Activated CD4-positive, alpha-beta T cell treated with anti-CD3 and anti-CD28 coated beads, Interleukin-2, amount 50 U/mL, for 48 hours (primary cell): ENCODE results near the gene VEGFC.

Experiments used
- DNase-seq, 2 experiments: peaks; one replicate each; pipeline ENCODE4 v3.0.0-alpha.2; 2020

VEGFC gene, protein sequence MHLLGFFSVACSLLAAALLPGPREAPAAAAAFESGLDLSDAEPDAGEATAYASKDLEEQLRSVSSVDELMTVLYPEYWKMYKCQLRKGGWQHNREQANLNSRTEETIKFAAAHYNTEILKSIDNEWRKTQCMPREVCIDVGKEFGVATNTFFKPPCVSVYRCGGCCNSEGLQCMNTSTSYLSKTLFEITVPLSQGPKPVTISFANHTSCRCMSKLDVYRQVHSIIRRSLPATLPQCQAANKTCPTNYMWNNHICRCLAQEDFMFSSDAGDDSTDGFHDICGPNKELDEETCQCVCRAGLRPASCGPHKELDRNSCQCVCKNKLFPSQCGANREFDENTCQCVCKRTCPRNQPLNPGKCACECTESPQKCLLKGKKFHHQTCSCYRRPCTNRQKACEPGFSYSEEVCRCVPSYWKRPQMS

DNA sequence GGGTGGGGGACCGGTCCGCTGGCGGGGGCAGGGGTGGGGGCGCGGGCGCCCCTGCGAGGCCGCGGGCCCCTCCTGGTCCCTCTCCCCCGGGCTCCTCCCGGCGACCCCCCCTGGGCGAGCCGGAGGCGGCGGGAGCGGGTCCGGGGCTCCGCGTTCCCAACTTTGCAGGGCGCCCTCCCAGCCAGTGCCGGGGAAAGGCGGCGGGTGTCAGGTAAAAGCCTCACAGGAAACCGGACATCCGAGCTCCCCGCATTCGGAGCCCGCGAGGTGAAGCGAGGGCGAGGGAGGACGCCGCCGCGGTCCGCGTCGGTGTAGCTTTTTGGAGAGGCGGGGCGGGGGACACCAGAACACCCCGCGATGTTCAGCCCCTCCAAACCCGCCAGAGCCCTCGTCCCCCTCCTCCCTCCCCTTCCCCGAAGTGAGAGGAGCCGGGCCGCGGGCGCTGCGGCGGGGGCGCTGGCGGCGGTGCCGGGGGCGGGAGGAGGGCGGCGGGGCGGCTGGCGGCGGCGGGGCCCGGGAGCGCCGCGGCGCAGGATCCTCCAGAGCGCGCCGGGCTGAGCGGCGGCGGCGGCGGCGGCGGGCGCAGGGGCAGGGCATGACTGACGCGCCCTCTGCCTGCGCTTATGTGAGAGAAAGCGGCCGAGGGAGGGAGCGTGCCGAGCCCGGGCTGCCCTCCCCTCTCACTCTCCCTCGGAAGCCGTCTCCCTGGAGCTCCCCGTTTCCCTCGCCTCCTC, at the start of gene VEGFC:
Gene VEGFC (minus strand): TSS at position 597 of the 734 bp plus-strand sequence. CDS start 611 bp downstream, outside the sequence.
- peak; percentile 5 to 13 for DNase-seq

DNA sequence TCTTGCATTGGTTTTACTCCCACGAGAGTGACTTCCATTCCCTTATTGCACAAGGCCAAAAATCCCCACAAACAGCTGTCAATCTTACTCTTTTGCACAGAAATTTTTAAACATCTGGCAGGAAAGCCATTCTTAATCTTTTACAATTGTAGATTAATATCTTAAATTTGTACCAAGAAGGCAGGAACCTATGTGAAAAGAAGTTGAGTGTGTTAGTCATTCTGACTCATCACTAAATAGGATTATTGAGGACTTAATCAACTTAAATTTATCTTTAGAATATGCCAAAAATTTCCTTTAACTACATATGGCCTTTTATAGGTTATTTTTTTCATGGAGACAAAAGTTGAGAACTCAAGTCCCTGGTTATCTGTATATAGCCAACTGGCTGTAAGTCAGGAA, 49.0 kb upstream of the VEGFC start:
- DNase-seq: no peak

DNA sequence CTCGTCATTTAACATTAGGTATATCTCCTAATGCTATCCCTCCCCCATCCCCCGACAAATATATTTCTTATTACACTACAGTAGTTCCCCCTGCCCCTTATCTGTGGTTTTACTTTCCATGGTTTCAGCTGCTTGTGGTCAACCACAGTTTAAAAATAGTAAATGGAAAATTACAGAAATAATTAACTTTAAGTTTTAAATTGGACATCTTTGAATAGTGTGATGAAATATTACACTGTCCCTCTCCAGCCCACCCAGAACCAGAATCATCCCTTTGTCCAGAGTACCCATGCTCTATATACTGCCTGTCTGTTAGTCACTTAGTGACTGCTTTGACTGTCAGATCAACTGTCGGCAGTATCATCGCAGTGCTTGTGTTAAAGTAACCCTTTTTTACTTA, 47.4 kb upstream of the VEGFC start:
- DNase-seq: no peak

DNA sequence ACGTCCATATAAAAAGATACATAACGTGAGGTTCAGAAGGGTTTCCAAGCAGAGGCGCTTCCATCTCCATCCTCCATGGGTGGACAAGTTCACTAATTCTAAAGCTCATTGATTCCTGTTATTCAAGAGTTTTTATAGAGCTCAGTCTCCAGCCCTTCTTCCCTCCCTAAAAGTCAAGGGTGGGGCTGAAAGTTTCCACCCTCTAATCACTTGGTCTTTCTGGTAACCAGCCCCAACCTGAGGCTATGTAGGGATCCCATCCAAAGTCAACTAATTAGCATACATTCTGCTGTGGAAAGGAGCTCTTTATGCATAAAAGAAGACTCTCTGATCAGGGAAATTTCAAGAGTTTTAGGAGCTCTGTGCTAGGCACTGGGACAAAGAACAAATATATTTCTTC, 46.9 kb upstream of the VEGFC start:
- DNase-seq: no peak

DNA sequence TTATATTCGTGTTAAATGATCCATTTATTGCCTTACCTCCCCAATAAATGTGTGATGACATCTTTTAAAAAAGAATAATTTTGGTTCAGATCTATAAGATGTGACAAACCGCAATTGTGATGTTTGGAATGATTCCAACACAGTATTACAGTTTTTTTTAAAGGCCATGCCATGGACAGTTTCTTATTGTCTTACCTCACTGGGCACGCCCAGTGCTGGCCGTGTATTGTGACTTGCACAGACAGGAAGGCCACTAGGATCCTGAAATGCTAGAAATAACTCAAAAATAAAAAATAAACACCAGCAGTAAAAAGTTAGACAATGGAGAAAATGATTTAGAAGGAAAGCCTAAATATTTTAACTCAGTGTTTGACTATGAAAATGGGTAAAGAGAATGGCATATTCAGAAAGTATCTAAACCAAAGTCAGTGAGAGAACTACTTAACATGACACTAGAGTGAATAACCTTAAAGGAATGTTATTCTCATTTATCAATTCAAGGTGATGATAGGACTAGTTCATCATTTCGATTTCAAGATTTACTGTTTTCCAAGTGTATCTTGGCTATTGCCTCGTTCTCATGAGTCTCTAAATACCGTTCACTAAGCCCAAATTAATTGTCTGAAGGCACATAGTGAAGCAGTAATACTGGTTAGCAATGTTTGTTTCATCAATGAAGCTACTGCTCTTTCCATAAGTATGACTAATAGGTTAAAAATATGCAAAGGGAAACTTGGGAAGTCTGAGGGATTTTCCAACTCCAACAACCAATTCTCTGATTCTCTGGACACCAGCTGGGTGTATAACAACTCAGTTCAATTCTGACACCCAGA, 46.1 kb upstream of the VEGFC start:
- no peak for DNase-seq

DNA sequence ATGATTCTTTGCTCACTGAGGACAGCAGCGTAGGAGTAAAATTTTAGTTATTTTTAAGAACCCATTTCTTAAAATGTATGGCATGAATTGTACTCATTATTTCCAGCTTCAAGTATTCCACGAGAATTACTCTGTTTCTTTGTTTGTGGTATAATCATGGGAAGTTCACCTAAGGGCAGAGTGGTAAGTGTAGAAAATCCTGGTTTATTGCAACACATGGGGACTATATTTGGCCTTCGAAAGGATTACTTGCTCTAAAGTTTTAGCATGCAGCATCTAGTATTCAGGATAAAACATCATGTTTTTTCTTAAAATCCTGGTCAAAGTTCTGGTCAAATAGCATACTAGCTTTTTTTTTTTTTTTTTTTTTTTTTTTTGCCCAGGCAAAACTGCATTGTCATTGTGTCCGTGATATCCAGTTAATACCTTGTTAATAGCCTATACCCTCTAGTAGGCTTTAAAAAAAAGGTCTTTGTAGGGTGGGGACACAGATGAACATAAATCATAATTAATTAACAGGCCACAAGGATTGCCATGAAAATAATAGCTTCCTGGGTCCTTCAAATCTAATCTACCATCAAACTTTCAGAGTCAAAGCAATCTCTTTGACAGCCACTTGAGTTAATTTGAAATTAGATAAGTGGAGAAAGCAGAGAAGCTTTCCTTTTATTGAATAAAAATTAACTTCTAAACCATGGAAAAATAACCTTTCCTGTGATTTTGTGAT, 44.6 kb upstream of the VEGFC start:
- no peak for DNase-seq

DNA sequence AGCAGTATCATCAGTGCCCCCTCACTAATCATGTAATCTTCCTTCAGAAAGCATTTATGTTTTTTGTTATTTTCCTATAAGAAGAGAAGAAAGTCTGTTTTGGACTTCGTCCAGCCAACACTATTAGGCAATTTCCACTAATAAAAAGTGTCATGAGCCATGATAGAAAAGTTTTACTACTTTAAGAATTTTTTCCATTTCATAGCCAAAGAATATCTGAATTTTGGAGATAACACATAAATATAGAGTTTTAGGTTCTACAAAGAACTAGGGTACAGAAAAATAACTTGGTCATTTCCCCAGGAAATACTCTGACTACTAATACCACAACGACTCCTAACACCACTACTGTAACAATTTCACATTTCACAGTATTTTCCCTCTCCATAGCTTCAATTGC, 41.8 kb upstream of the VEGFC start:
- no peak for DNase-seq

DNA sequence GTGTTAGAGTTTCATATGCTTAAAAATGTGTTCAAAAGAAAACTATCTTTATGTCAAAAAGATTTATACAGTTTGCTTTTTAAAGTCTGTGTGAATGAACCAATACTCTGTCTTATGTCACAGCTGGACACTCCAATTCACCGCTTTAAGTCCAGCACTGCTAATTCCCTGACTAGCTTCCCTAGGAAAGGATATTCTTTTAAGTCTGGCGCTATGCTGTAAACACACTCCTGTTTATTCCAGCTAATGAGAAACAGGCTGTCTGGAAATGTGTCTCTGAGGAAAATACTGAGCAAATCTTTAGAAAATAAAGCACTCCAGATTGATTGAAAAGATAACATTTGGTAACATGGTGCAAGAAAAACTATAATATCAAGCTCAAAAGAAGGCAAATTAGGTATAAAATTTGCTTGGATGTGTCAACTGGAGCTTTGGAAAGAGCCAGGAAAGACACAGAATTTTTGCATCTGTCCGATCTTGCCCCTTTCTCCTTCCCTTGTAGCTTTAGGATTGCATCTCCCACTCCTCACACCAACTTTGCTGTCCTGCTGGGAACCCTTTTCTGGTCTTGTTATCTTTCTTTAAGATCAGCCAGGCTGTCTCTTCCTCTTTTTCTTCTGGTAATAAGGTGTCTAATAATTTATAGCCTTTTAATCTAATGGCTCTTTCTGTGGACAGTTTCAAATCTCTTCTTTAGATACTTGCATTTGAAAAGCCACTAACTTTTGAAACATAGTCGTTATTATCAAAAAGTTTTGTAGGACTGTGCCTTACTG, 40.9 kb upstream of the VEGFC start:
- DNase-seq: no peak

DNA sequence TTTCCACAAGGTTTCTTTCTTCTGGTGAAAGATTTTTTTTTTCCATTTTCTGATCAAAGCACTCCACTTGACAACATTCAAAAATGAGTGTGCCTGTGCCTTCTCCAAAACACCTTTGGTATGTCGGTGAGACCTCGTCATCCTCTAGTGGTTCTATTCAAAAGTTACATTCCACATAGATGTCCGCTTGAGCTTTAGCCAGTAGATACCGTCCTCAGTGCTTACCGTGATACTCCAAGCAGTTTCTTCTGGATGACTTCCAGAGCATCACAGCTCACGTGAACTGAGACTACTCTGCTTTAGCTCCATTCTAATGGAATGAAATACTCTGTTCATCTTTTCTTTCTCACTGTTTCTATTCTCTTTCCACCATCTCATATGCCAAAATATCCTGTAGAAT, 38.2 kb upstream of the VEGFC start:
- DNase-seq: no peak

DNA sequence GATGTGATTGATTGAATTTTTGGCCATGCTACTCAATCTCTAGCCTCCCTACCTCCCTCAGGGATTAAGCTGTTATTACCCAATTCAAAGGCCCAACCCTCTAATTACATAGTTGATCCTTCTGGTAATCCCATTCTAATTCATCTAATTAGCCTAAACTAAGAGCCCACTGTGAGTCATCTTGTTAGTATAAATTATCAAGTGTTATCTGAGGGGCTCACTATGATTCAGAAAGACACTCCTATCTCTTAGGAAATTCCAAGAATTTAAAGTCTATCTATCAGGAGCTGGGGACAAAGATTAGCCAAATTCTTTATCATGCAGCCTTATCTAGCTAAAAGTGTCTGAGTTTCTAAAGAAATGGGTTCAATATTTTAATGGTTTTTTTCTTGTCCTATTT, 32.9 kb upstream of the VEGFC start:
- DNase-seq: no peak

DNA sequence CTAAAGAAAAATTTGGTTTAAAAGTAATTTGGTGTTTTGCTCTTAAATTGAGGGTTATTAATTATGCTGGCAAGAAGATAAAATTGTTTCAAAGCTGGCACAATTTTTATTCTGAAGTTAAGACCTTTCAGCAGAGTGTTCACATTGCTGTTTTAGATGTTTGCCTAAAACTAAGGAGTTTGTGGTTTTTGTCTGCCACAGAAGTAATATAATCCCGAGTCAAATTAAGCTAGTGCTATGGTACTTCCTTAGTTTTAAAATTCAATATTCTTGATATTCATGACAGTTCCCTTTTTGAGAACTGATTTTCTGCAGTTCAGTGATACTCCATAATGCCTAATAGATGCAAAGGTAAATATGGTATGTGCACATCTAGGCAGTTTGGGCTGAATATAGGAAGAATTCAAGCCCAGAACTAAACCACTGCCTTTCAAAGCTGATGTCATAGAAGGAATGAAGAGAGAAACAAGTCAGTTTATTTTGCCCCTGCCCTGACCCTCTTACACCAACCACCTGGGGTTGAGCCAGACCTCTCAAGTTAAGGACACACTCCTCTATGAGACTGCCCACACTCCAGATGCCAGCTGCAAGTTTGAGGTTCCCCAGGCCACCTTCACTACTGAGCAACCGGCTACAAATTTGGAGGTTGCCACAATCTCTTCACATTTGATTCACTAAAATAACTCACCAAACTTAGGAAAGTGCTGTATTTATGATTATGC, 32.1 kb upstream of the VEGFC start:
- no peak for DNase-seq

DNA sequence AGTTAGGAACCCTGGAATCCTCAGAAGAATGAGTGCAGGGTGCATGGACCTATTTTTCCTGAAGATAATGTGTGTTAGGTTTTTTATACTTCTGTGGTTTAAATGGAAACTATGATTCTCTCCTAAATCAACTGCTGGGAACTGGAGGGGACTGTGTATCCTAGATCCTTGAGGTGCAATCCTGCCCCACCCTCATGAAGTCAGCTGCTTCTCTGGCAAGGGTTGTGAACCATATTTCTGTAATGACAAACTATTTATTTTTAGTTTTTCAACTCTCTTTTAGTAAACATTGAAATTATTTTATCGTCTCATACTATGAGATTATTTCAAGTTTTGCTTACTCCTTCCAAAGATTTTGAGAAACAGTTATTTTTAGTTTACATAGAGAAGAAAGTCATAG, 25.8 kb upstream of the VEGFC start:
- no peak for DNase-seq

DNA sequence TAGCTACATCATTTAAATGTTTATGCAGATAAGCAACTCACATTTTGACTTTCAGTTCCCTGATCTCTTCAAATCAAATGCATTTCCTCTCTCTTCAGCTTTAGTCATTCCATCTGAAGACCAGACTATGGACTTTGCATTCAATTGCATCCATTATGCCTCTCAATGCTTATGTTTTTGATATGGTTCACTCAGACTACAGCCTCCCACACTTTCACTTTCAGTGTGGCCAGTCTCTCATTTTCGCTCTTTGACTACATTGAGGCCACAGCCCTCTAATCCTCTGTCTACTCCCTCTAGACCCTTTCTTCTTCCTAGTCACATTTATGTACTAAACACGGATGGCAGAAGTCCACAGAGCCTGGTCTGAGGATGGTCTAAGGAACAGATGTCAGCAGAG, 24.5 kb upstream of the VEGFC start:
- DNase-seq: no peak

DNA sequence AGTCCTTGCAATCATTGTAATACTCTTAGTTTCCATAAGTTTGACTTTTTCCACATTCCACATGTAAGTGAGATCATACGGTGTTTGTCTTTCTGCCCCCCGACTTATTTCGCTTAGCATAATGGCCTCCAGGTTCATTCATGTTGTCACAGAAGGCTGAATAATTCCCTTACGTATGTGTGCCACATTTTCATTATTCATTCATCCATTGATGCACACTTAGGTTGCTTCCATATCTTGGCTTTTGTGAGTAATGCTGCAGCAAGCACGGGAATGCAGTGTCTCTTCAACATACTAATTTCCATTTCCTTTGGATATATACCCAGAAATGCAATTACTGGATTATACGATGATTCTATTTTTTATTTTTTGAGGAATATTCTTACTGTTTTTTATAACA, 22.0 kb upstream of the VEGFC start:
- DNase-seq: no peak

DNA sequence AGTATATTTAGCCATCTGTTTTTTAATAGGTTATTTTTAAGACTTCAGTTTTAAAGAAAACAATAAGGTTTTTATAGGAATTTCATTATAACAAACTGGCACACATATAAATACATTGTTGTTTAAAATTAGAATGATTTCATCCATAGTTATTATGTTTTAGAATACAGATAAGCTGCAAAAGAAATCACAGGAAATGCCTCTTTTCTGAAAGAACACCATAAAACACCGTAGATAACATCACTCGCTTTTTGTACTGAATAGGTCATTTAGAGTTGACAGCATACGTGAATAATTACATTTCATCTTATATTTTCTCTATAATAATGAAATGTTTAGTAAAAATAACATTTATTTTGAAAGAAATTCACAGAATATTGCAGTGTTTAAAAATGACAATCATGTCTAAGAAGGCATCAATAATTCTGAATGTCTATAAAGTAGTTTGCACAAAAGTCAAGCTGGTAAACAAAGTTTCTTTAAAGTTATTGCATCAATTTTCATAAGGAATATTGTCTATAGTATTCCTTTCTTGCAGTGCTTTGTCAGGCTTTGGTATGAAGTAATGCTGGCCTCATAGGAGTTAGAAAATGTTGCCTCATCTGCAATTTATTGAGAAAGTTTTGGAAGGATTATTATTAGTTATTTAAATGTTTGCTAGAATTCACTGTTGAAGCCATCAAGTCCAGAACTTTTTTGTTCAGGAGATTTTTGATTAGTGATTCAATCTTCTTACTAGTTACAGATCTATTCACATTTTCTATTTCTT, 17.9 kb upstream of the VEGFC start:
- no peak for DNase-seq

DNA sequence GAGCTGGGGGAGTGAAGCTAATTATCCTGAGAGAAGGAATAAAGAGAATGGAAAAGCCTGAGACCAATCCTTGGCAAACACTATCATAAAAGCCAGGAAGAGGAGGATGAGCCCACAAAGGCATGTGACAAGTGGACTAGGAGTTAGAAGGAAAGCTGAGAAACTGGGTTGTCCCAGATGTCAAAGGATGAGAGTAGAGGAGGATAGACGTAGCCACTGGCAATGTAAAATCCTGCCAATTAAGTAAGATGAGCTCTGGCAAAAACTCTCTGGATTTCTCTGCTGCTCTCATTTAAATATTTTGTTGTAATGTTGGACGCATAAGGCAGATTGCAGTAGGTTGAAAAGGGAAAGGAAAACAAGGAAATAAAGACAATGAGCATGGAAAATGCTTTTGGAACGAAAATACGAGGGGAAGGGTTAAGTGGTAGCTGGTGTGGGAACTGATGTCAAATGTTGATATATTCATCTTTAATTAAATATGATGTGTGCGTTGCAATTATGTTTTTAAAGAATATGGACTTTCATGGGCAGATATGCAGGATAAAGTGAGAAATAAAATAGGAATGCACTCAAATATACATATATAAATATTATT, 14.2 kb upstream of the VEGFC start:
- no peak for DNase-seq

DNA sequence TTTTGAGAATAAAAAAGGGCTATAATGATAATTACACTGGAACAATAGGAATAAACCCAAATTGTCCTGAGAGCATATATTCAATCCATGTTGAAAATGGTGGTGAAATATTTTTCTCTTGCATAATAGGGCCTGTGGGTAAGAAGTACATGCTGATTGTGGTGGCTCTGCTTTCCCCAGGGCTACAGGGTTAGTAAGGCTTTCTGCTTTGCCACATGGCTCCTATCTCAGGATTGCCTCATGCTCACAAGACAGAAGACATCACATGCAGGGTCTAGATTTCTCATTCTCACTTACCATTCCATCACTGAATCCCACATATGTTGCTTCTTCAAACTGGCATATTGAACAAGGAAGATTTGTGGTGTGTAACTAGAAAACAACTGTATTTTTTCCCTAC, 12.4 kb upstream of the VEGFC start:
- DNase-seq: no peak

DNA sequence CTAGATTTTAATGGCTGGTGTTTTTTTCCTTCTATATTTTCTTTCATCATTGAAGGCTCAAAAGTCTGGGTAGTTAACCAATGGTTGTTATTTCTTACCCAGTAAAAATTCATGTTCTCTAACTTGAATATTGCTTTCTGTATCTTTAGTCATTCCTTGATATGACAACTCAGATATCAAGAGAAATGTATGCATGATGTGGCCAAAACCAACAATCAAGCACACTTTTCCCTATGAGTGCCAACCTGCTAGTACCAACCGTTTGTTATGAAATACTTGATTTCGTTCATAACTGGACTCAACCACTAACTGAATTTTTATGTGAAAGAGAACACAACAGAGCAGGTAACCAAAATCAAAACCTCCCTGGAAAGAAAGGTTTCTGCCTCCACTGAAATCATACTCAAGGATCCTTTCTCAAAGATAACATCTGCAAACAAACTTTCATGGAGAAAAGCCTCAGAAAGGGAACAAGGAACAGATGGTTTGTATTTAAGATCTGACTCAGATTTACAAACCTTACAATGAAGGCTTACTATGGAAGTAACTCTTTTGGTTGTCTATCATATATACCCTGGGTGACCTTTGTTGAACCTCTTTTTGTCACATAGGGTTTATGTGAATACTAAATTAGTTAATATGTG, 8.3 kb upstream of the VEGFC start:
- no peak for DNase-seq

DNA sequence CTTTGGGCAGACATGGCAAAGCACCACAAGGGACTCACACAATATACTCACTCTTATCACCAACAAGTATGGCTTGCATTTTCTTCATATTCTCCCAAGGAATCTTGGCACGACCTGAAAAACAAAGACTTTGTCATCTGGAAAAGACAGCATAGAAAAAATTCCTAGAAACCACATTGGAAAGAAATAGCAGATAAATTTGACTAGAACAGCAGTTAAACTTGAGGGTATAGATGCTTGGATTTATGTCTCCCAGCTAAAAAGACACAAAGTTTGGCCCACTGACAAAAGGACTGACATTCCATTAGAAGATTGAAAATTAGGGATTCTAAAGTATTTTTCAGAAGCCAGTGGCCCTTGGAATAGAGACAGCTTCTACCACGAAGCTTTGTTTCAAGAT, 6.9 kb upstream of the VEGFC start:
- DNase-seq: no peak

DNA sequence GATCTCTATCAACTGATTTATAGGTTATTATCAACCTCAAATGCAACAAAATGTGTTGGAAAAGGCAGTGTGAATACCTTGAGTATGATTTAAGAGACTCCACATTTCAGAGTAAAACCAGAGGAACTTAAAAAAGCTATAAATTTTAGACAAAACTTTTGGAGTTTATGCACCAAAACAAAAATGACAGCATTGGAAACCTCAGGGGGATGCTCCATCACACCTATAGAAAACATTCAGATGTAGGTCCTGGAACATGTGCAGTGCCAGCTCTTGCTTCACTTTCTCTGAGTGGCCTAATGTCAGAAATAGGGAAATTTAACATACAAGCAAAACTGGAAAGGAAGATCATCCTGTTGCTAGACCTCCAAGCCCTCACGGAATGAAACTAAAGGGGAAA, 5.8 kb upstream of the VEGFC start:
- DNase-seq: no peak
